ENCODE measurements around the gene ISCA2.

DNA sequence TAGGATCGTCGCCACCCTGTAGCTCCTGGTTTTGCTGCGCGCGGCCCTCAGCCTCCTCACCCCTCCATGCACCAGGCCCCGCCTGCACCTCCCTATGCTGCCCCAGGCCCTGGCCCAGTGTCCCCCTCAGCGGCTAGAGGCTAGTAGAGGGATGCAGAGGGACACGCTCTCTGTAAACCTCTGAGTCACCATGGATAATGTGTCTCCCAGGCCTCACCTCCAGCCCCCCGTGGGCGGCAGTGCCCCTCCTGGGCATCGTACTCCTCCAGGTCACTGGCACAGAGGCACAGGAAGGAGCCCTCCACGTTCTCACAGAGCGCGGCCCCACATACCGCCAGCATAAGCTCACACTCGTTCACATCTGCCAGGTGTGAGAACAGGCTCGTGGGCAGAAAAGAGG is 12.3 kb downstream of the ISCA2 start:
- TF ChIP-seq, protein P1, sequence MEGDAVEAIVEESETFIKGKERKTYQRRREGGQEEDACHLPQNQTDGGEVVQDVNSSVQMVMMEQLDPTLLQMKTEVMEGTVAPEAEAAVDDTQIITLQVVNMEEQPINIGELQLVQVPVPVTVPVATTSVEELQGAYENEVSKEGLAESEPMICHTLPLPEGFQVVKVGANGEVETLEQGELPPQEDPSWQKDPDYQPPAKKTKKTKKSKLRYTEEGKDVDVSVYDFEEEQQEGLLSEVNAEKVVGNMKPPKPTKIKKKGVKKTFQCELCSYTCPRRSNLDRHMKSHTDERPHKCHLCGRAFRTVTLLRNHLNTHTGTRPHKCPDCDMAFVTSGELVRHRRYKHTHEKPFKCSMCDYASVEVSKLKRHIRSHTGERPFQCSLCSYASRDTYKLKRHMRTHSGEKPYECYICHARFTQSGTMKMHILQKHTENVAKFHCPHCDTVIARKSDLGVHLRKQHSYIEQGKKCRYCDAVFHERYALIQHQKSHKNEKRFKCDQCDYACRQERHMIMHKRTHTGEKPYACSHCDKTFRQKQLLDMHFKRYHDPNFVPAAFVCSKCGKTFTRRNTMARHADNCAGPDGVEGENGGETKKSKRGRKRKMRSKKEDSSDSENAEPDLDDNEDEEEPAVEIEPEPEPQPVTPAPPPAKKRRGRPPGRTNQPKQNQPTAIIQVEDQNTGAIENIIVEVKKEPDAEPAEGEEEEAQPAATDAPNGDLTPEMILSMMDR (conservative IDR thresholded peaks at IDR 0.05), result no peak
- no peak for TF ChIP-seq ZFX (IDR thresholded peaks at IDR 0.05)

Data from C4-2B (cell line).